ENCODE results near the gene TESK1.
"Not testable (repeated sequence)": the region's sequence is repeated elsewhere in the genome, so short reads cannot be mapped to it uniquely, and the experiment has no call there.

Gene TESK1

DNA sequence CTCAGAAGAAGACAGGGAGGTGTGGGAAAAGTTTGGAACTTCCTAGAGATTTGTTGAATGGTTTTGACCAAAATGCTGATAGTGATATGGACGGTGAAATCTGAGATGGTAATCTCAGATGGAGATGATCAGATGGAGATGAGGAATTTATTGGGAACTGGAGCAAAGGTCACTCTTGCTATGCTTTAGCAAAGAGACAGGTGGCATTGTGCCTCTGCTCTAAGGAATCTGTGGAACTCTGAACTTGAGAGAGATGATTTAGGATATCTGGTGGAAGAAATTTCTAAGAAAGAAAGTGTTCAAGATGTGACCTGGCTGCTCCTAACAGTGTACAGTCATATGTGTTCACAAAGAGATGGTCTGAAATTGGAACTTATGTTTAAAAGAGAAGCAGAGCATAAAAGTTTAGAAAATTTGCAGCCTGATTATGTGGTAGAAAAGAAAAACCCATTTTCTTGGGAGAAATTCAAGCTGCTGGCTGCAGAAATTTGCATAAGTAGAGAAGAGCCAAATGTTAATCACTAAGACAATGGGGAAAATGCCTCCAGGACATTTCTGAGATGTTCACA, 25.3 kb upstream of the TESK1 start:
- not testable (repeated sequence) for DNase-seq

DNA sequence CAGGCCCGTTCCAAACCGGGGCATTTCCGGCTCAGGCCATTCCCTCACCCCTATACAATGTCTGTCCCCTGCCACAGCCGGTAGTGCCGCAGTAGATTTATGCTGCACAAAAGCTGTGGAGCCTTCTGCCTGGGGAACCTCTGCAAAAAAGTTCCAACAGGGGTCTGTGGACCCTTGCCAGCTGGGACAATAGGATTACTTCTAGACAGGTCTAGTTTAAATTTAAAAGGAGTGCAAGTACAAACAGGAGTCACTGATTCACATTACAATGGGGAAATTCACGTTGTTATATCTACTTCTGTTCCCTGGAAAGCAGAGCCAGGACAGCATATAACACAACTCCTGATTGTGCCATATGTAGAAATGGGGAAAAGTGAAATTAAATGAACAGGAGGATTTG, 21.5 kb upstream of the TESK1 start:
- DNase-seq = not testable (repeated sequence)

GRCh38 chr9:35584681-35585080, 20.4 kb upstream of the TESK1 start:
- not testable (repeated sequence) for DNase-seq

DNA sequence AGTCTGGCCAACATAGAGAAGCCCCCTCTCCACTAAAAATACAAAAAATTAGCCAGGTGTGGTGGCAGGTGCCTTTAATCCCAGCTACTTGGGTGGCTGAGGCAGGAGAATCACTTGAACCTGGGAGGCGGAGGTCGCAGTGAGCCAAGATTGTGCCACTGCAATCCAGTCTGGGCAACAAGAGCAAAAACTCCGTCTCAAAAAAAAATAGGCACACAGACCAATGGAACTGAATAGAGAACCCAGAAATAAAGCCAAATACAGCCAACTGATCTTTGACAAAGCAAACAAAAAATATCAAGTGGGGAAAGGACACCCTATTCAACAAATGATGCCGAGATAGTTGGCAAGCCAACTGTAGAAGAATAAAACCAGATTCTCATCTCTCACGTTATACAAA, 16.6 kb upstream of the TESK1 start:
- not testable (repeated sequence) for DNase-seq

- no peak for DNase-seq
Observed at GRCh38 chr9:35593581-35593980, 11.5 kb upstream of the TESK1 start.

GRCh38 chr9:35594471-35594870, 10.6 kb upstream of the TESK1 start:
- DNase-seq = no peak

DNA sequence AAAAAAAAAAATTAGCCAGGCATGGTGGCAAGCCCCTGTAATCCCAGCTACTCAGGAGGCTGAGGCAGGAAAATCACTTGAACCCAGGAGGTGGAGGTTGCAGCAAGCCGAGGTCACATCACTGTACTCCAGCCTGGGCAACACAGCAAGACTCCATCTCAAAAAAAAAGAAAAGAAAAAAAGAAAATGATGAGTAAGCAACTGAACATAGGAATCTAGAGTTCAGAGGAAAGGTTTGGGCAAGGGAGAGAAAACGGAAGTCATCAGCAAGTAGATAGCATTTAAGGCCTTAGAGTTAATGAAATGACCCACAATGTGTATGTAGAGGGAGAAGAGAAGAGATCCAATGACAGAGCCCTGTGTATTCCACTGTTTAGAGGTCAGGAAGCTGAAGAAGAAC, 8.2 kb upstream of the TESK1 start:
- DNase-seq = not testable (repeated sequence)

- no peak for DNase-seq
Observed at GRCh38 chr9:35598866-35599590, 6.0 kb upstream of the TESK1 start.

DNA sequence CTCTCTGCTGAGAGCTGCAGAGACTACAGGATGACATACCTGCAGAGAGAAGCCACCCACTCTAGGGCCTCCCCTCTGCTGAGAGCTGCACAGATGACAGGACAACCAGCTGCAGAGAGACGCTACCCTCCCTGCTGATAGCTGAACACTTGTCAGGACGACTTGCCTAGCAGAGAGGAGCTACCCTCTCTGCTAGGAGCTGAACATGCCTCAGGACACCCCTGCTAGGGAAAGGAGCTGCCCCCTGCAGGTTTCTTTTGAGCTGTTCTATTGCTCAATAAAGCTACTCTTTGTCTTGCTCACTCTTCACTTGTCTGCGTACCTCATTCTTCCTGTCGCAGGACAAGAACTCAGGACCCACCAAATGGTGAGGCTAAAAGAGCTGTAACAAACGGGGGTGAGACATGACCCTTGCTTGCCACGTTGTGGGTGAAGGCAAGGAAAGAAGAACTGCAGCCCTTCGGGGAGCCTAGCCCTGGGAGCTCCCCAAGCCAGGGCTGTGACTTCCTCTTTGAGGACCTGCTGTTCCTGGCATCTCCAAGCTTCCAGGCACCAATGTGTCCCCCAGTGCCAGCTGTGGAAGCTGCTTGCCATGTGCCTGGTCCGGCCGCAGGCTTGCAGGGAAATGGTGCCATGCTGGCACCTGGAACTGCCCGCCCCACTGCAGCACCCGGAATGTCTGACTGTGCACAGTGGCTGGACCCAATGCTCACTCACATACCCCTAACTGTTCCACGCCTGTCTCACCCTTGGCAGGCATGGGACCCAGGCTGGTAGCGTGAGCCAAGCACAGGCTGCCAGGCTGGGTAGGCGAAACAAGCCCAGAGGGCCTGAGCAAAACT, 5.1 kb upstream of the TESK1 start:
- DNase-seq = no peak

DNA sequence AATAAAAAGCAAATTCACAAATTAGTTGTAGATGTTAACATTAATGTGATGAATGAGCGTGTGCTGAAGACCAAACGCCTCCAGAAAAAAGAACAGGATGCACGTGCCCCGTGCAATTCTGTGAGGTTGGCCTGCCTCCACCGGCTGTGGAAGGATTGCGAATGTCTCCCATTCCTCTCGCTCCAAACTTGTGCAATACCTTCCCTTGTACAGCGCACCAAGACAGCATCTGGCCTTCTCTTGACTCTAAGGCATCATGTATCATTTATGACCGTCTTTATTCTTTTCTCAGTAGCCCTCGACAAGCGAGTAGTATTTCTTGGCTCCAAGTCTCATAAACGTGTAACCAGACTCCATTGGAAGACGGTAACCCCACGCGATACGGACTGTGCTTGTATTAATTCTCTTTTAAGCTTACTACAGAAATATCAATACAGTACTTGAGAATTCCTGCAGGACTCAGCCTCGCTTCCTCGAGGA, 1.5 kb upstream of the TESK1 start:
- DNase-seq = no peak

- DNase-seq = peak; percentile 98
Observed at GRCh38 chr9:35603986-35604577, 980 bp upstream of the TESK1 start.

DNA sequence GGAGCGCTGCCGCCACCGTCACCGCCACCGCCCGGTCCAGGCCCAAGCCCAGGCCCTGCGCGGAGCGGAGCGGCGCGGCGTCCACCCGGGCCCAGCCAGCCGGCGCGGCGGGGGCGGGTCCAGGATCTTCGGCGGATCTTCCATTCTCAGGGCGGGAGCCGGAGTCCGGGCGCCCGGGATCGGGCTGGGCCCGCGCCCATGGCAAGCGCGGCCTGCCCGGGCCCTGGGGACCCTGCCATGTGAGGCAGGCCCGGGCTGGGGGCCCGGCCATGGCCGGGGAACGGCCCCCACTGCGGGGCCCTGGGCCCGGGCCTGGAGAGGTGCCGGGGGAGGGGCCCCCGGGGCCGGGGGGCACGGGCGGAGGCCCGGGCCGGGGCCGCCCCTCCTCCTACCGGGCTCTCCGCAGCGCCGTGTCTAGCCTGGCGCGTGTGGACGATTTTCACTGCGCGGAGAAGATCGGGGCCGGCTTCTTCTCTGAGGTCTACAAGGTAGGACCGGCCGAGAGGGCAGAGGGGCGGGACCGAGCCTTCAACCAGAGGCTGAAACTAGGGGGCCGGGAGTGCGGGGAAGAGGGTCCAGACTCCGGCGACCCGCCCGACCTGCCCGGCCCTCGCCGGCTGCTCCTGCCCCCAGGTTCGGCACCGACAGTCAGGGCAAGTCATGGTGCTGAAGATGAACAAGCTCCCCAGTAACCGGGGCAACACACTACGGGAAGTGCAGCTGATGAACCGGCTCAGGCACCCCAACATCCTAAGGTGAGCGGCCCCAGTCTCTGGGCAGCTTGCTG, 482 bp downstream of the TESK1 start:
- peak; percentile 47 for DNase-seq

GRCh38 chr9:35606138-35606504, 1.1 kb downstream of the TESK1 start:
- DNase-seq = no peak

GRCh38 chr9:35606726-35607125, 1.7 kb downstream of the TESK1 start:
- no peak for DNase-seq

DNA sequence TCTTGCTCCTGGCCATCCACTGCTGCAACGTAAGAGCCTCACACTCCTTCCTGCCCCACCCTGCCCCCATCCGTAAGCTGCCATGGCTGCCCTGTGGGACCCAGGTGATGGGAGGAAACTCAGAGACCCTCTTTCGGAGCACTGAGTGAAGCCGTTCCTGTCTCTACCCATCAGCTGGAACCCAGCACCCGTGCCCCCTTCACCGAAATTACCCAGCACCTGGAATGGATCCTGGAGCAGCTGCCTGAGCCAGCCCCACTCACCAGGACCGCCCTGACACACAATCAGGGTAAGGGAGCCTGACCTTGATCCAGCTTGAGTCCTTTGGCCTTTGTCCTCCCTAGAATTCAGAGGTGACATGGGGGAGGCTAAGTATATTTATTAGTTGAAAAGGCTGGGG, 3.2 kb downstream of the TESK1 start:
- DNase-seq = no peak

GRCh38 chr9:35609001-35609819, 4.1 kb downstream of the TESK1 start:
- DNase-seq = no peak

GRCh38 chr9:35609820-35610163, 4.7 kb downstream of the TESK1 start:
- DNase-seq = no peak

- DNase-seq = no peak
Observed at GRCh38 chr9:35611230-35611797, 6.3 kb downstream of the TESK1 start.

- not testable (repeated sequence) for DNase-seq
Observed at GRCh38 chr9:35612066-35612465, 7.0 kb downstream of the TESK1 start.

- no peak for DNase-seq
Observed at GRCh38 chr9:35612843-35613242, 7.8 kb downstream of the TESK1 start.

- DNase-seq = no peak
Observed at GRCh38 chr9:35615981-35616680, 11.1 kb downstream of the TESK1 start.
